CD4-positive, alpha-beta T cell treated with Interleukin-21 for 1 hour (primary cell): ENCODE measurements around the gene SIMC1.

Experiments
- DNase-seq: peaks from one replicate; pipeline ENCODE4 v3.0.0-alpha.2; 2020

SIMC1 gene

DNA sequence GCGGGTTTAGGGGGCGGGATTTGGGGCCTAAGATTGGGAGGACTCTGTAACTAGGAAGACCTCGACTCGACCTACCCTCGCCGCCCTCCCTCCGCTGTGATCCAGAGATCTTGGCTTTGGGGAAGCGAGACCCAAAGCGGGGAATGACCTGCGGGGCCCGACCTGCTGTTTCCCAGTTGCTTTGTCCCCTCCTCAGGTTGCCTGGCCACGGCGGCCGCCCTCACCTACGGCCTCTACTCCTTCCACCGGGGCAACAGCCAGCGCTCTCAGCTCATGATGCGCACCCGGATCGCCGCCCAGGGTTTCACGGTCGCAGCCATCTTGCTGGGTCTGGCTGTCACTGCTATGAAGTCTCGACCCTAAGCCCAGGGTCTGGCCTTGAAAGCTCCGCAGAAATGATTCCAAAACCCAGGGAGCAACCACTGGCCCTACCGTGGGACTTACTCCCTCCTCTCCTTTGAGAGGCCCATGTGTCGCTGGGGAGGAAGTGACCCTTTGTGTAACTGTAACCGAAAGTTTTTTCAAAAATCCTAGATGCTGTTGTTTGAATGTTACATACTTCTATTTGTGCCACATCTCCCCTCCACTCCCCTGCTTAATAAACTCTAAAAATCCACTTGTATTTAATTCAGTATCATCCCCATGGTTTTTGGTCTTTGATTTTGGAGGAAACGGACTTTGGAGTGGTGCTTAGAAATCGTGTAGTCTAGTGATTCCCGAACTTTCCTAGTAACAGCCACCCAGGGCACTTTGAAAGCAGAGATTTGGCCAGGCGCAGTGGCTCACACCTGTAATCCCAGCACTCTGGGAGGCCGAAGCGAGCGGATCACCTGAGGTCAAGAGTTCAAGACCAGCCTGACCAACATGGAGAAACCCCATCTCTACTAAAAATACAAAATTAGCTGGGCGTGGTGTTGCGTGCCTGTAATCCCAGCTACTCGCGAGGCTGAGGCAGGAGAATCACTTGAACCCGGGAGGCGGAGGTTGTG, 151.2 kb downstream of the SIMC1 start:
- DNase-seq: no peak

DNA sequence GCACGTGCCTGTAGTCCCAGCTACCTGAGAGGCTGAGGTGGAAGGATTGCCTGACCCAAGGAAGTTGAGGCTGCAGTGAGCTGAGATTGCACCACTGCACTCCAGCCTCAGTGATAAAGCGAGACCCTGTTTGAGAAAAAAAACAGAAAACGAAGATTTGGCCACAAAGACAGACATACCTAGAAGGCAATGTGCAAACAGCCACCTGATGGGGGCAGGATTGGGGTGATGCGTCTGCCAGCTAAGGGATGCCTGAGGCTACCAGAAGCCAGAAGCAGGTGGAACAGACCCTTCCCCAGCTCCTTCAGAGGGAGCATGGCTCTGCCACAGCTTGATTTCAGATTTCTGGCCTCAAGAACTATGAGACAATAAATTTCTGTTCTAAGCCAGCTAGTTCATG, 153.3 kb downstream of the SIMC1 start:
- DNase-seq: no peak

DNA sequence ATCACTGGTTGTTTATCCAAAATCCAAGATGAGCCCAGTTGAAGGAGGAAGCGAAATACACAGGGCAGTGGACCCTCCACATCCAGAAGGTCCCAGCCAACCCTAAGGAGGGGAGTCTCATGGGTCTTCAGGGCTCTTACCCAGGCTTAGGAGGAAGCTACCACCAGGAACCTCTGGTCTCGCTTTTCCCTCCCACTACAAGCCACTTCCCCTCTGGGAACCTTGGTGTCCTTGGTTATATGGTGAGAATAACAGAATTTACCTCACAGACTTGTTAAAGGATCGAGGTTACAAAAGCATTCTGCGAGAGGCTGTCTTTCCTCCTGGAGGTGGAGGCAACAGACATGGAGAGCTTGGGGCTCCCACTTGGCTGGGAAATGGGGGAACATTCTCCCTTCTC, 153.8 kb downstream of the SIMC1 start:
- no peak for DNase-seq

DNA sequence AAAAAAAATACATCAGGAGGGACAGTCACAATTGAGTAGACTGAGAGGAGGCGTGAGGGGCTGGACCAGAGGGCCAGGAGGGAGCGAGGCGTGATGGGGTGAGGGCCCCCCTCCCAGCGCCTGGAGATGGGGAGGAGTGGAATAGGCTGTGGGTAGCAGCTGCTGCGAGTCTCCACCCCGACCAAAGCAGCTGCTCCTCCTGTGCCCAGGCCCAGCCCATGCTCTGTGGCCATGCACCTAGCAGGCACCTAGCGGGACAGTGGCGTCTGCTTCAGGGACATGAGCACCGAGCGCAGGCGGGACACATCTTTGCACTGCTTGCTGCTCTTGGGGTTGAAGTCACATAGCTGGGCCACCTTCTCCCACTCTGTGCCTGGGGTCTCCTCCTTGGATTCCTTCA, 154.3 kb downstream of the SIMC1 start:
- DNase-seq: no peak

DNA sequence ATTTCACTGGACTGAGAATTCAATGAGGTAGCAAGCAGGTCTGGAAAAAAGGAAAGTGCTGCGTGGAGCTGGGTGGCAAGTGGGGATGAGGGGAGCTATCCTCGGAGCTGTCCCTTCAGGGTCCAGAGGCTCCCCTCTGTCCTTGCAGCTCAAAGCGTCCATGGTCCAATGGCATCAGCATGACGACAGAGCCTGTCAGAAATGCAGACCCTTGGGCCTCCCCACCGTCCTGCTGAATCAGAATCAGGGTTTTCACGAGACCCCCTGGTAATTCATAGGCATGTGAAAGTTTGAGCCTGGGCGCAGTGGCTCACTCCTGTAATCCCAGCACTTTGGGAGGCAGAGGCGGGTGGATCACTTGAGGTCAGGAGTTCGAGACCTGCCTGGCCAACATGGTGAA, 155.9 kb downstream of the SIMC1 start:
- DNase-seq: no peak

DNA sequence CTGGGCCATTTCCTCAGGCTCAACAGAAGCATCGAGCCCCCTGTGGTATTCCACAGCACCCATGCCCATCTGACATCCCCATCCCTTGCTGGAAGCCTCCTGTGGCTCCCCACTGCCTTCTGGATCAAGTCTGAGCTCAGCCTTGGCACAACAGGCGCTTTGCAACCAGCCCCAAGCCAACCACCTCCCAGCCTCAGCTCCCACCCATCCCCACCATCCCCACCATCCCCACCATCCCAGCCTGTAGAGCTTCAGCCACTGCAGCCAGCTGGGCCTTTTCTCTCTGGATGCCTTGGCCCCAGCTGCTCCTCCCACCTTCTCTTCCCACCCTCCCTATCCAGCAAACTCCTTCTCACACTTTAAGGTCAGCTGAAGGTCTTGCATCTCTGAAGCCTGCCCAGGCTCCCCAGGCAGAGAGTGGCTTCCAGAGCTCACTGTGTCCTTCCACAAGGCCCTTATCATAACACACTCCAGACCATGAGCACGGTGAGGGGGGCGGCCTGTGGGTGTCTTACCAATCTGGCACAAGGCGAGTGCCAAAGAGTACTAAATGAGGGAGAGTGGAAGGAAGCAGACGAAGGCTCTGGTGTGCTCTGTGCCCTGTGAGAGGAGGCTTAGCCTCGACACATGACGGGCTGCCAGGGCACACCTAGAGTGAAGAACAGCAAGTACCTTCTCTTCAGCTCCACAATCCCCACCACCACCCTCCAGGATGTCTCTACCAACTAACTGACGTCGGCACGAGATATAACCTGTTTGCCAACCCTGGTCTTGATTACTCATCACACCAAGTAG, 156.9 kb downstream of the SIMC1 start:
- no peak for DNase-seq
